DMS 273 (cell line): ENCODE measurements around the gene OR10H2.
"Not testable (repeated sequence)": the region's sequence is repeated elsewhere in the genome, so short reads cannot be mapped to it uniquely, and the experiment has no call there.

Source experiments
- DNase-seq: peaks from one replicate; lab custom pipeline; 2025; ENCODE audit not compliant: unreplicated experiment; lab: John Stamatoyannopoulos, UW

OR10H2 gene

DNA sequence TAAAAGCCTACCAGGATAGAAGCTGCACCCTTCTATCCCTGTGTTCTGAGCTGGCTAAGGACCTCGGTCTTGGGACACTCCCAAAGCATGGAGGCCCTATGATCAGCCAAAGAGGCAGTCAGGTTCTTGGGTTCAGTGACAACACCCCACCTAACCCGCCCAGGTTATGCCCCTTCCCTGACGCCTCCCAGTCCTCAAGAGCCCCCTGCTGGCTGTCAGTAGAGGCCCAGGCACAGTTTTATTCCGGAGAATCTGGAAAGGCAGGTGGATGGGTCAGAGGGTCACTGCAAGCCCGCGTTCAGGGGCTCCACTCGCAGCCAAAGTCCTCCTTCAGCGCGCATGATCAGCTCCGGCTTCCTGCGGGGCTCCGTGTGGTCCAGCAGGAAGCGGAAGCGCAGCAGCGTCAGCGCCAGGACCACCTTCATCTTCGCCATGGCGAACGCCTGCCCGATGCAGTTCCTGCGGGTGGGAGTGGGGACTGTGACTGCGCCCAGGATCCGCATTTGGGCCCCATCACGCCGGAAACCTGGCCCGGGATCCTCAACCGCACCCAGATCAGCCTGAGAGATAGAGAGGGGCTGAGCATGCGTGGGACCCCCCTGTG is 32.2 kb downstream of the OR10H2 start:
- peak; percentile 10 for DNase-seq

- DNase-seq: no peak
Observed at GRCh38 chr19:15769586-15769985, 41.8 kb downstream of the OR10H2 start.

DNA sequence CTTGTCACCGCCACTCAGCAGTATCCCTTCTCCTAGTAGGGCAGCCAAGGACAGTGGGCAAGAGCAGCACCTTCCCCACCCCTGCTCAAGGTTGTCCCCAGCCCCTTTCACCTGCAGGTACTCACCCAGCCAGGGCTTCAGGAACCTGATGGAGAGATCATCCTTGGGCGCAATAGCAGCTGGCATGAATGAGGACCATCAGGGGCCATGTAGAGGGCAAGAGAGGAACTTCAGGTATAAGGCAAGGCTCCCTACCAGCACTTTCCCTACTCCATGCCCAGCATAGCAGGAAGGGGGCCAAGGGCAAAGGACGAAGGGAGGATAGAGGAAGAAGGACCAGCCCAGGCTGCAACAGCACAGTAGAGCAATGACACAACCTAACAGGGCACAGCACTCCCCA is 46.3 kb downstream of the OR10H2 start:
- DNase-seq: not testable (repeated sequence)

GRCh38 chr19:15775249-15775648 is 47.4 kb downstream of the OR10H2 start:
- DNase-seq: no peak

GRCh38 chr19:15776264-15776663 is 48.4 kb downstream of the OR10H2 start:
- no peak for DNase-seq

- DNase-seq: no peak
Observed at GRCh38 chr19:15776991-15777970, 49.5 kb downstream of the OR10H2 start.
